Motor neuron (in vitro differentiated cells): ENCODE results near the gene KLF15. TPM values are rescaled to one million over a fixed set of nuclear protein-coding genes. Genes with fewer than 3 reads are reported as not detected.
A peak's percentile ranks its signal among the peaks of the same experiment; 100 is the strongest.

Experiments
- ATAC-seq, 8 experiments: fragments of 200-7000 bp; cut with Tn5 transposase; replicated peaks in 6 of 8; 2 replicates each; pipeline ENCODE4 v1.8.0; 2021; ENCODE audit warnings: mild to moderate bottlenecking in 8 of 8, moderate library complexity in 8 of 8
- H3K27ac ChIP-seq, 2 donors: fragments of 250-450 bp; sonication (Bioruptor Pico); 2 replicates each; pipeline ENCODE4 v1.9.0; 2021; ENCODE audit warnings: antibody characterized with exemption in 2 of 2, mild to moderate bottlenecking in 2 of 2, moderate library complexity in 1 of 2
- H3K4me1 ChIP-seq, 2 donors: fragments of 250-450 bp; sonication (Bioruptor Pico); replicated peaks in 1 of 2; 2 replicates each; pipeline ENCODE4 v1.6.1; 2021; ENCODE audit warnings: antibody characterized with exemption in 2 of 2, mild to moderate bottlenecking in 2 of 2, moderate library complexity in 1 of 2
- H3K4me3 ChIP-seq, 5 donors: fragments of 250-450 bp; sonication (Bioruptor Pico); 2 replicates each; pipeline ENCODE4 v1.9.0; 2021; ENCODE audit warnings: antibody characterized with exemption in 5 of 5, mild to moderate bottlenecking in 5 of 5, moderate library complexity in 4 of 5
- WGBS, 10 experiments: fragments of 450-650 bp; shearing (Covaris generic); methylation state at CpG; one replicate each; pipeline ENCODE4 v1.0.0; 2022; 5-methylcytosine and 5-hydroxymethylcytosine counted together
- in situ Hi-C, 9 experiments: fragments of 400-800 bp; cut with MboI; loops; one replicate each; pipeline ENCODE4 v1.15.0; 2021; ENCODE audit warnings: low sequenced_read_pairs in 9 of 9, low pct_unique_long_range_greater_than_20kb in 2 of 9; ENCODE audit not compliant: unreplicated experiment in 9 of 9
- total RNA-seq, 8 experiments: library from RNA; unstranded; fragments of 300-600 nt; gene quantifications; 2 replicates each; pipeline versions ENCODE4 v1.2.3 to v1.2.4, GENCODE V29; 2022

The KLF15 gene
- total RNA-seq, 8 experiments from 2014 or later = 1.6 to 4.7 (median 2.9) TPM

DNA sequence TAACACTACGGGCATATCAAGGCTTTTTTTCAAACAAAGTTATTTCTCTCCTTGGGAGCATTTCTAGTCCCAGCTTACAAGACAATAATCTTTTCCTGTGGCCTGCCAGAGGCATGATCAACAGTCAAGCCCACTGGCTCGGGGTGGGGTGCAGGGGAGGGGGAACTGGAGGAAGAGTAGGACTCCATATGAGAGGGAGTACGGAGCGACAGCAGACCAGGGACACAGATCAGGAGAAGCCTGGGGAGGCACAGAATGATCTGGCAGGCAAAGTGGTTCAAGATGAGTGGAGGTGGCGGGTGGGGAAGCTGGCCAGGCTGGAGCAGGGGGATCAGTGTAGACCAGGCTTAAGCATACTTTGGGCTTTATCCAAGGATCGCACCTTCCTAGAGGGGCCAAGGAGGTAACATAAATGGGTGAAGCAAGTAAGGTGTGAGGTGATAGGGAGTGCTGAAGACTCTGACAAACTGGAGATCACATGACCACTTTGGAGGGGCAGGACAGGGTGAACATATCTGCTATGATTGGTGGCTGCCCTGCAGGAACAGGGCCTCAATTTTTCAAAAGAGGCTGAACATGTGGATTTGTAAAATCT is 37.4 kb downstream of the KLF15 start:
- in situ Hi-C loops = no loop called here

DNA sequence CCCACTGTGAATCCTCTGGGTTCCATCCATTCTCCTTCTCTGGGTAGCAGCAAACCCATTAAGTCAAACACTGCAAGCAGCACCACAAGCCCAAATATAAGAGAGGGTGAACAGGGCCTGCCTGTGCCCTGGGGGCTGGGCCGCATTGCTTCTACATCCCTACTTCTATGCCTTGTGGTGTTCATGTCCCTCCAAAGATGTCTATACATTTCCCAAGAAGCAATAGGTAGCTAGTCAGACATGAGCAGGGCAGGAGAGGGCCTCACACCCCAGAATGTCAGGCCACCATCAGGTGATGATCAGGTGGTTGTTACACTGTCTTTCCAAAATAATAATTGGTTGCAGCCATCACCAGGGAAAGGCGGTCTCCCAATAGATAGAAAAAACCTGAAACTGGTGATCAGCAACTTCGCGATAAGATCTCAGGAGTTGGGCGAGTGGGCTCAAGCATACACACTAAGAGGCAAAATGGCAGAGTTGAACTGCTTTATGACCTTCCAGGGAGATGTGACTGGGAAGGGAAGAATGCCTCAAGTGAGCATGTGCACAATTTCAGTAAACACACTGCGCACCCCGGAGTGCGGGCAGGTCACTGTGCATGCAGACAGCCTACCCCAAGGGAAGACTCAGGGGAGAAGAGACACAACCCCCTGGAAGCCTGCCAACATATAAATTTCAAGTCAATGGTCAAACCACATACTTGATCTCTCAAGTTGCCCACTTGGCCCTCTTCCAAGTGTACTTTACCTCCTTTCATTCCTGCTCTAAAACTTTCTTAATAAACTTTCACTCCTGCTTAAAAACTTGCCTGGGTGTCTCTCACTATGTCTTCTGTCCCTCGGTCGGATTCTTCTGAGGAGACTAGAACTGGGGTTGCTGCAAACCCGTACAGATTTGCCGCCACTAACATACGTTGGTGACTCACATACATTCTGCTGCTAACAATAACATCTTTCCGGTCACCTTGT is 39.9 kb downstream of the KLF15 start:
- ATAC-seq = no peak
- Histone ChIP-seq H3K4me3 (no peak overlapping the region), H3K27ac (no peak overlapping the region), H3K4me1 (peaks cover 2 to 10% of the 10 kb centered on the region in 2 donors)
- 74 to 100% (median 87%) methylated on average over 1 to 11 of the region's 14 CpGs for WGBS, 10 experiments
- in situ Hi-C loops = no loop called here

More for the DNA sequence above, 37.4 kb downstream of the KLF15 start:
- ATAC-seq = no peak
- no peak overlapping the region for H3K27ac ChIP-seq
- no peak overlapping the region for H3K4me3 ChIP-seq
- H3K4me1 ChIP-seq = peaks cover 2 to 10% of the 10 kb centered on the region in 2 donors
- 0 to 79% (median 23%) methylated on average over 1 to 2 of the region's 6 CpGs; no CpG with 5 or more reads in 4 of the 10 experiments for WGBS, 10 experiments

DNA sequence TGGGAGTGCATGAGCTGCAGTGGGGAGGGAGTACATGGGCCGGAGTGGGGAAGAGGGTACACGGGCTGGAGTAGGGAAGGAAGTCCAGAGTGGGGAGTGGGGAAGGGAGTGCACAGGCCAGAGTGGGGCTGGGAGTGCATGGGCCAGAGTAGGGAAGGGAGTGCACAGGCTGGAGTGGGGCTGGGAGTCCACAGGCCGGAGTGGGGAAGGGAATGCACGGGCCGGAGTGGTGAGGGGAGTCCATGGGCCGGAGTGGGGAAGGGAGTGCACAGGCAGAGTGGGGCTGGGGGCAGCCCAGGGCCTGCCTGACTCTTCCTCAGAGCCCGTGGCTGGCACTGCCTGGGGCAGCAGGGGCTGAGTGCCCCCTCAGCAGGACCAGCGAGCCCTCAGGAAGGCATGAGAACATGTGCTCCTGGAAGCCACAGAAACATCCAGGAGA is 40.7 kb downstream of the KLF15 start:
- WGBS, 10 experiments = 0 to 100% (median 50%) methylated on average over 1 of the region's 8 CpGs; no CpG with 5 or more reads in 6 of the 10 experiments
- Histone ChIP-seq H3K27ac (no peak overlapping the region), H3K4me3 (no peak overlapping the region), H3K4me1 (peaks cover 2 to 10% of the 10 kb centered on the region in 2 donors)
- in situ Hi-C loops = no loop called here
- ATAC-seq = peak in 2 of 8 experiments; percentile 20 to 35

DNA sequence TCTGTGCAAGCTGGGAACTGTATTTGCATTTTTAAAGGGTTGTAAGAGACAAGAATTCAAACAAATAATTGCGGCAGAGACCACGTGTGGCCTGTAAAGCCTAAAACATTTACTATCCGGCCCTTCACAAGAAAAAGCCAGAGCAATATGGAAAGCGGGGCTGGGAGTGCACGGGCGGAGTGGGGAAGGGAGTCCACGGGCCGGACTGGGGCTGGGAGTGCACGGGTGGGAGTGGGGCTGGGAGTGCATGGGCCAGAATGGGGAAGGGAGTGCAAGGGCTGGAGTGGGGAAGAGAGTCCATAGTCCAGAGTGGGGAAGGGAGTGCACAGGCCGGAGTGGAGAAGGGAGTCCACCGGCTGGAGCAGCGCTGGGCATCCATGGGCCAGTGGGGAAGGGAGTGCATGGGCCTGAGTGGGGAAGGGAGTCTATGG is 41.2 kb downstream of the KLF15 start:
- peak in 6 of 8 experiments; percentile 32 to 64 (median 43) for ATAC-seq

DNA sequence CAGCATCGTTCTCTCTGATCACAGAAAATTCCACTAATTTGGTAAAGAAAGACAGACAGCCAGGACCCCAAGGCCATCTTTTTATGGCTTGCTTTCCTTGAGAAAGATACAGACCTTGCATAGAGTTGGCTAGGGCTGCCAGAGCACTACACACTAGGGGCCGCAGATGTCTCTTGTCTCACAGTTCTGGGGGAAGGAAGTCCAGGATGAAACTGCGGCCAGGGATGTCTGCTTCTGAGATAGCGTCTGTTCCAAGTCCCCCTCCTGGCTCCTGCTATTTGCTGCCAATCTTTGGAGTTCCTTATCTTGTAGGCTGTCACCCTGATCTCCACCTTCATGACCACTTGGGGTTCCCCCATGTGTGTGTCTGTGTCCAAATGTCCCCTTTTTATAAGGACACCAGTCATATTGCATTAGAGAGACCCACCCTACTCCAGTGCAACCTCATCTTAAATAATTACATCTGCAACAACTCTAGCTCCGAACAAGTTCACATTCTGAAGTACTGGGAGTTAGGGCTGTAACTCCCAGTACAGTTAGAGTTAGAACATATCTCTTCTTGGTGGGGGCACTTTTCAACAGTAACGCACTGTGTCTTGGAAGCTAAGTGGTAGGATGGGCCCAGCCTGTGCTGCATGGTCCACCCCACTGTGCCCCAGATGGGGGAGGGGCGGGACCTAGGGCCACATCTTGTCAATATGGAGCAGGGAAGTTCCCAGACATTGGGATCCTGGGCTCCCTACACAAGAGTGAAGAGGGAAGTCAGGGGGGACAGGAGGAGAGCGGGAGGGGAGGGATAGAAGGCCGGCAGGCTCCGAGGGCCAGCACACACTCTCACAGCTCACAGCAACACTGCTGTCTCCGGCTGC is 42.2 kb downstream of the KLF15 start:
- in situ Hi-C loops = no loop called here
- peaks cover 2 to 10% of the 10 kb centered on the region in 2 donors for H3K4me1 ChIP-seq
- H3K27ac ChIP-seq = no peak overlapping the region
- H3K4me3 ChIP-seq = no peak overlapping the region
- WGBS, 10 experiments = 30 to 100% (median 84%) methylated on average over 1 to 5 of the region's 11 CpGs; no CpG with 5 or more reads in 2 of the 10 experiments
- peak in 2 of 8 experiments; percentile 15 to 35 for ATAC-seq

More for the DNA sequence above, 41.2 kb downstream of the KLF15 start:
- 0 to 31% (median 10%) methylated on average over 1 to 2 of the region's 12 CpGs; no CpG with 5 or more reads in 6 of the 10 experiments for WGBS, 10 experiments
- in situ Hi-C loops = no loop called here
- H3K4me1 ChIP-seq = peaks cover 2 to 10% of the 10 kb centered on the region in 2 donors
- no peak overlapping the region for H3K27ac ChIP-seq
- H3K4me3 ChIP-seq = no peak overlapping the region

DNA sequence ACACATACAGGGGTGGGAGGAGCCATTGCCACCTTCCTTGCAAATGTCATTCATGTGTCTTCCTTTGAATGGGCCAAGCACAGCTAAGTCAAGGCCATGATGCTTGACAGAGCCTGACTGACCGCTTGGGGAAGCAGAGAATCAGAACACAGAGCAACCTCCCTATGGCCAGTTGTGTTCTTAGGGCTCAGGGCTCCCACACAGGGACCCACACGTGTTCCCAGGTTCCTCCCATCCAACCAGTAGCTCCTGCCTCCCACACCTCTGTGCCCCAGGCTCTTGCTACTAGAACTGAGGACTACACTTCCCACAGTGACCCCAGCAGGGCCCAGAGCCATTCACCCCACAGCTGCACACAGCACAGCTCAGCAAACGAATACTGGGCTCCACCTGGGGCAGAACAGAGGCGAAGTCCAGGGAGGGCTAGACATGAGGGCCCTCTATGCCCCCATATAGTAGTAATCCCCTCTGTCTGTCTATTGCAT is 42.9 kb downstream of the KLF15 start:
- no peak for ATAC-seq
- Histone ChIP-seq H3K4me3 (no peak overlapping the region), H3K27ac (no peak overlapping the region), H3K4me1 (peaks cover 2 to 10% of the 10 kb centered on the region in 2 donors)
- in situ Hi-C loops = no loop called here
- 17 to 80% (median 30%) methylated on average over 1 to 3 of the region's 4 CpGs; no CpG with 5 or more reads in 6 of the 10 experiments for WGBS, 10 experiments

DNA sequence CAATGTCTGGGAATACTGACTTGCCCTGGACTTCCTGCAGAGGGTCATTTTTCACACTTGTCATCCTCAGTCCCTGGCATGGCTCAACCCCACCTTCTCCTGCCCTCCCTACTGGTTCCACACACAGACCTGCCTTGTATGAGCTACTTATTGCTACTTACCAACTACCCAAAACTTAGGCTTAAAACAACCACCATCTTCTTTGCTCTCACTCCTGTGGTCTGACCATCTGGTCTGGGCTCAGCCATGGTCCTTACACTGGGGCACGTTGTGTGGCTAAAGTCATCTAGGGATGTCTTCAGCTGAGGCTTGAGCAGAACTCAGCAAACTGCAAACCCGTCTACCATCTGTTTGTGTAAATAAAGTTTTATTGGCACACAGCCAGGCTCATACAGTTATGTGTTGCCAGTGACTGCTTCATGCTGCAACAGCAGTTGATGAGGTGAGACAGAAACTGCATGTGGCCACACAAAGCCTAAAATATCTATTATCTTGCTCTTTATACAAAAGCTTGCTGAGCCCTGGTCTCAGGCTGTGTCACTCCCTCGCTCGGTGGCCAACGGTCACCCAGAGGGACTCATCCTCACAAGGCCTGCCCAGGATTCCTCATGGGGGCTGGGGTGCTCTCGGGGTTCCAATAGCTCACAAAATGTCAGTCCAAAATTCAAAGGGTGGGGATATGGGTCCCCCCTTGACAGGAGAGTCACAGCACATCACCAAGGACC is 43.5 kb downstream of the KLF15 start:
- Histone ChIP-seq H3K4me3 (no peak overlapping the region), H3K27ac (no peak overlapping the region), H3K4me1 (peaks cover 2 to 10% of the 10 kb centered on the region in 2 donors)
- WGBS, 10 experiments = 27 to 92% (median 82%) methylated on average over 2 to 4 of the region's 6 CpGs; no CpG with 5 or more reads in 4 of the 10 experiments
- in situ Hi-C loops = no loop called here
- no peak for ATAC-seq

DNA sequence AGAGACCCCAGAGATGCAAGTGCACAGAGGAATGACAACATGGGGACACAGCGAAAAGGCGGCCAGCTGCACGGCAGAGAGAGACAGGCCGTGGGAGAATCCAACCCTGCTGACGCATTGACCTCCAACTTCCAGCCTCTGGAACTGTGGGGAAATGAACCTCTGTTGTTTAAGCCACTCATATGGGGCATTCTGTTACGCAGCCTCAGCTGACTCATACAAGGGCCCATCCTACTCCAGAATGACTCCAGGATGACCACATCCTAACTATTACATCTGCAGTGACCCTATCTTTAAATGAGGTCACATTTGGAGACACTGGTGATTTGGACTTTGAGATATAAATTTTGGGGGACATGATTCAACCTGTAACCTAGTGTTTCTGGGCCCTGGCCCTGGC is 44.0 kb downstream of the KLF15 start:
- Histone ChIP-seq H3K27ac (no peak overlapping the region), H3K4me1 (peaks cover 2 to 14% of the 10 kb centered on the region in 2 donors), H3K4me3 (no peak overlapping the region)
- no peak for ATAC-seq
- 75 to 100% (median 96%) methylated on average over 2 to 6 of the region's 6 CpGs; no CpG with 5 or more reads in 4 of the 10 experiments for WGBS, 10 experiments
- in situ Hi-C loops = no loop called here

DNA sequence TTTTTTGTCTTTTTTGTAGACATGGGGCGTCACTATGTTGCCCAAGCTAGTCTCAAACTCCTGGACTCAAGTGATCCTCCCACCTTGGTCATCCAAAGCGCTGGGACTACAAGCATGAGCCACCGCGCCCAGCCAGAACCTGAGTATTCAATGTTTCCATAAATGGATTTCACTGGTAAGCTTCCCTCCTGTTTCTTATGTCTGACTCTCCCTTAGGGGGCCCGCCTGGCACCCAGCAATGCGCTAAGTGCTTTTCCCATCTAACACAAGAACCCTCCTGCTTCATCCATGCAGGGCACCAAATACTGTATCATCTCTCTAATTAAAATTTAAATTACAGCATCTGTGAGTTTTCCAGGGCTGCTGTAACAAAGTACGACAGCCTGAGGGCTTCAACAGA is 44.9 kb downstream of the KLF15 start:
- ATAC-seq = no peak
- 56 to 95% (median 83%) methylated on average over 3 to 7 of the region's 7 CpGs; no CpG with 5 or more reads in 3 of the 10 experiments for WGBS, 10 experiments
- Histone ChIP-seq H3K27ac (no peak overlapping the region), H3K4me1 (peaks cover 2 to 15% of the 10 kb centered on the region in 2 donors), H3K4me3 (no peak overlapping the region)
- in situ Hi-C loops = no loop called here

DNA sequence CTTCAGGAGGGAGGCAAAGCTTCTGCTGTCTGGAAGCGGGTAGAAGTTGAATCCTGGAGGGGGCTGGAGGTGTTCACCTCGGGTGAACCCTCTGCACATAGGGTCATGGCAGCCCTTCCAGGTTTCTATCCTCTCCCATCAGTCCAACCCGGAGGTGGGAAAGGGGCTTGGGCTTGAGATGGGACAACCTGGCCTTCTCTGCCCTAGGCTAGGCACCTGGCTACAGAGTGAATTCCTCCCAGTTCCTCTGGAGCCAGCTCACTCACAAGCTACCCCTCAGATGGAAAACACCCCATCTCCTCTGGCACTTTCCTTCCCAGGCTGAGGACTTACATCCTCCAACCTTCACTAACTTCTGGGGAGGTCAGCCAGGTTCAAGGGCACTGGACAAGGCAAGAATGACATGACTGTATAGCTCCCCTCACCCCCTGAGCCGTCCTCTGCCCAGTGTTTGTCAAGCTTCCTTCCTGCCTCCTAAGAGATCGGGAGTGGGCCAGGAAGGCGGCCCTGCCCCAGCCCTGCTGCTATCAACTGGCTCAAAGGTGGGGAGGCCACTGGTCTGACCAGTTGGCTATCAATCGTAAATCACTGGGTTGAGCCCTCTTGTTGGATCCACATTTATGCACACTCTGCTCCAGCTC is 45.8 kb downstream of the KLF15 start:
- Histone ChIP-seq H3K27ac (no peak overlapping the region), H3K4me1 (peaks cover 2 to 15% of the 10 kb centered on the region in 2 donors), H3K4me3 (no peak overlapping the region)
- WGBS, 10 experiments = 39 to 100% (median 69%) methylated on average over 1 to 5 of the region's 7 CpGs; no CpG with 5 or more reads in 4 of the 10 experiments
- in situ Hi-C loops = no loop called here
- ATAC-seq = no peak

DNA sequence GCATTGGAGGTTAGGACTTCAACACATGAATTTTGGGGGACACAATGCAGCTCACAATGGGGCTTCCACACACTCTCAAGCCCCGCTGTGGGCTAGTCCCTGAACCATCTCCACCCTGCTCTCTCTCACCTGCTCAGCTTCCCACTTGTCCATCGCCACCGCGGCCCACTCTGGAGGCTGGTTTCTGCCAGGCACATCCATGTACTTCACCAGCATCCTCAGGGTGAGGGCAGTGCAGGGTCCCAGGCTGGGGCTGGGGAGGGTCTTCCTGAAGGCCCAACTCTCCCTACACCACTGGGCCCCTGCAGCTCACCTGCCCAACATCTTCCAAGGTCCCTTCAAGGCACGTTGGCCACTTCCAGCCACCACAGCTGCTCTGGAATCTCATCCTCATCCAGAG is 46.4 kb downstream of the KLF15 start:
- Histone ChIP-seq H3K4me3 (no peak overlapping the region), H3K27ac (no peak overlapping the region), H3K4me1 (peaks cover 2 to 11% of the 10 kb centered on the region in 2 donors)
- in situ Hi-C loops = no loop called here
- ATAC-seq = no peak
- 0 to 100% (median 58%) methylated on average over 1 to 5 of the region's 5 CpGs; no CpG with 5 or more reads in 4 of the 10 experiments for WGBS, 10 experiments
